ENCODE data around the gene HUS1. TPM values are rescaled to one million over a fixed set of nuclear protein-coding genes. Genes with fewer than 3 reads are reported as not detected.
"Not testable (repeated sequence)": the region's sequence is repeated elsewhere in the genome, so short reads cannot be mapped to it uniquely, and the experiment has no call there.

HUS1 gene
- total RNA-seq, 1 experiment from 2014 or later, result 12.2 TPM

- no peak overlapping the region for H3K4me3 ChIP-seq (ENCODE audit: insufficient read depth, low read depth, low read length)
- DNase-seq, result no peak
- H3K36me3 ChIP-seq (replicated peaks; ENCODE audit: control insufficient read depth, insufficient read depth, low read length), result no peaks in the 10 kb centered on the region
- no peaks in the 10 kb centered on the region for H3K27me3 ChIP-seq (ENCODE audit: control insufficient read depth, insufficient read depth, low read length)
Observed at GRCh38 chr7:47934831-47935230, 44.6 kb downstream of the HUS1 start.

- DNase-seq, result no peak
- H3K4me3 ChIP-seq (ENCODE audit: insufficient read depth, low read depth, low read length), result no peak overlapping the region
- no peaks in the 10 kb centered on the region for H3K36me3 ChIP-seq (replicated peaks; ENCODE audit: control insufficient read depth, insufficient read depth, low read length)
- H3K27me3 ChIP-seq (ENCODE audit: control insufficient read depth, insufficient read depth, low read length), result no peaks in the 10 kb centered on the region
Observed at GRCh38 chr7:47933215-47933614, 46.2 kb downstream of the HUS1 start.

- Histone ChIP-seq H3K4me3 (ENCODE audit: insufficient read depth, low read depth, low read length) (no peak overlapping the region), H3K36me3 (replicated peaks; ENCODE audit: control insufficient read depth, insufficient read depth, low read length) (no peaks in the 10 kb centered on the region), H3K27me3 (ENCODE audit: control insufficient read depth, insufficient read depth, low read length) (no peaks in the 10 kb centered on the region)
- no peak for DNase-seq
Observed at GRCh38 chr7:47932466-47933037, 46.9 kb downstream of the HUS1 start.

- H3K36me3 ChIP-seq (replicated peaks; ENCODE audit: control insufficient read depth, insufficient read depth, low read length), result no peaks in the 10 kb centered on the region
- DNase-seq, result no peak
- no peaks in the 10 kb centered on the region for H3K27me3 ChIP-seq (ENCODE audit: control insufficient read depth, insufficient read depth, low read length)
- H3K4me3 ChIP-seq (ENCODE audit: insufficient read depth, low read depth, low read length), result no peak overlapping the region
Observed at GRCh38 chr7:47932016-47932415, 47.4 kb downstream of the HUS1 start.

GRCh38 chr7:47931005-47932004, 48.1 kb downstream of the HUS1 start:
- DNase-seq, result no peak
- Histone ChIP-seq H3K36me3 (replicated peaks; ENCODE audit: control insufficient read depth, insufficient read depth, low read length) (no peaks in the 10 kb centered on the region), H3K4me3 (ENCODE audit: insufficient read depth, low read depth, low read length) (no peak overlapping the region), H3K27me3 (ENCODE audit: control insufficient read depth, insufficient read depth, low read length) (no peaks in the 10 kb centered on the region)

- Histone ChIP-seq H3K4me3 (ENCODE audit: insufficient read depth, low read depth, low read length) (no peak overlapping the region), H3K27me3 (ENCODE audit: control insufficient read depth, insufficient read depth, low read length) (no peaks in the 10 kb centered on the region), H3K36me3 (replicated peaks; ENCODE audit: control insufficient read depth, insufficient read depth, low read length) (no peaks in the 10 kb centered on the region)
- DNase-seq, result no peak
Observed at GRCh38 chr7:47924266-47924665, 55.1 kb downstream of the HUS1 start.

- H3K36me3 ChIP-seq (replicated peaks; ENCODE audit: control insufficient read depth, insufficient read depth, low read length); DNase-seq; H3K4me3 ChIP-seq (ENCODE audit: insufficient read depth, low read depth, low read length); H3K27me3 ChIP-seq (ENCODE audit: control insufficient read depth, insufficient read depth, low read length): not testable (repeated sequence)
Observed at GRCh38 chr7:47923081-47923875, 56.1 kb downstream of the HUS1 start.

GRCh38 chr7:47916514-47916913, 62.9 kb downstream of the HUS1 start:
- H3K27me3 ChIP-seq (ENCODE audit: control insufficient read depth, insufficient read depth, low read length); H3K36me3 ChIP-seq (replicated peaks; ENCODE audit: control insufficient read depth, insufficient read depth, low read length); DNase-seq; H3K4me3 ChIP-seq (ENCODE audit: insufficient read depth, low read depth, low read length): not testable (repeated sequence)

GRCh38 chr7:47915616-47915976, 63.8 kb downstream of the HUS1 start:
- H3K4me3 ChIP-seq (ENCODE audit: insufficient read depth, low read depth, low read length), result no peak overlapping the region
- H3K27me3 ChIP-seq (ENCODE audit: control insufficient read depth, insufficient read depth, low read length), result no peaks in the 10 kb centered on the region
- DNase-seq, result no peak
- H3K36me3 ChIP-seq (replicated peaks; ENCODE audit: control insufficient read depth, insufficient read depth, low read length), result no peaks in the 10 kb centered on the region

GRCh38 chr7:47914717-47915615, 64.4 kb downstream of the HUS1 start:
- H3K36me3 ChIP-seq (replicated peaks; ENCODE audit: control insufficient read depth, insufficient read depth, low read length), result no peaks in the 10 kb centered on the region
- no peak overlapping the region for H3K4me3 ChIP-seq (ENCODE audit: insufficient read depth, low read depth, low read length)
- no peaks in the 10 kb centered on the region for H3K27me3 ChIP-seq (ENCODE audit: control insufficient read depth, insufficient read depth, low read length)
- no peak for DNase-seq

Other genes with a start within 250 kb of the HUS1 start
- 0.07 and 0.15 TPM in 2 replicates for gene PKD1L1, start 31.1 kb downstream of the HUS1 start, total RNA-seq (2014; rRNA removed; shearing (Covaris generic))
- gene SUN3, start 49.5 kb upstream of the HUS1 start, total RNA-seq (2014; rRNA removed; shearing (Covaris generic)), result not detected in 2 replicates
- 0.35 and 0.85 TPM in 2 replicates for gene C7orf57, start 55.9 kb upstream of the HUS1 start, total RNA-seq (2014; rRNA removed; shearing (Covaris generic))
- gene UPP1, start 109.7 kb upstream of the HUS1 start, total RNA-seq (2014; rRNA removed; shearing (Covaris generic)), result 32.7 and 46.1 TPM in 2 replicates
- not detected in 2 replicates for gene ABCA13, start 191.8 kb upstream of the HUS1 start, total RNA-seq (2014; rRNA removed; shearing (Covaris generic))

Data from H7 (cell line).